HL-60/S4 treated with retinoic acid at 250 ng/mL for 4 days and 3 days (cell line): ENCODE results near the gene GLI1.

Experiments
- in situ Hi-C: fragments of 300-500 bp; cut with MboI; formaldehyde crosslinking; loops from 2 replicates; pipeline ENCODE4 v1.7.0; 2022; ENCODE audit warnings: low sequenced_read_pairs

Gene GLI1

GRCh38 chr12:57459055-57459749, 383 bp upstream of the GLI1 start:
- in situ Hi-C loops: loop anchor here (10.0 kb wide), 1 partner anchor 194 kb away; no protein-coding TSS in a partner anchor

GRCh38 chr12:57460468-57460784, 841 bp downstream of the GLI1 start:
- in situ Hi-C loops: no loop called here

GRCh38 chr12:57460841-57461275, 1.3 kb downstream of the GLI1 start:
- in situ Hi-C loops: no loop called here

GRCh38 chr12:57461276-57461916, 1.8 kb downstream of the GLI1 start:
- in situ Hi-C loops: no loop called here

- in situ Hi-C loops: no loop called here
Measured at GRCh38 chr12:57461917-57462250, 2.3 kb downstream of the GLI1 start.

- in situ Hi-C loops: no loop called here
Measured at GRCh38 chr12:57462251-57462911, 2.8 kb downstream of the GLI1 start.

- in situ Hi-C loops: no loop called here
Measured at GRCh38 chr12:57462912-57463253, 3.3 kb downstream of the GLI1 start.

GRCh38 chr12:57464569-57464968, 5.0 kb downstream of the GLI1 start:
- in situ Hi-C loops: no loop called here

GRCh38 chr12:57465030-57465746, 5.6 kb downstream of the GLI1 start:
- in situ Hi-C loops: no loop called here

GRCh38 chr12:57465747-57466505, 6.3 kb downstream of the GLI1 start:
- in situ Hi-C loops: no loop called here

GRCh38 chr12:57467212-57467874, 7.8 kb downstream of the GLI1 start:
- in situ Hi-C loops: no loop called here

- in situ Hi-C loops: no loop called here
Measured at GRCh38 chr12:57467915-57468314, 8.3 kb downstream of the GLI1 start.

- in situ Hi-C loops: no loop called here
Measured at GRCh38 chr12:57469296-57470164, 9.9 kb downstream of the GLI1 start.

- in situ Hi-C loops: no loop called here
Measured at GRCh38 chr12:57470286-57470969, 10.8 kb downstream of the GLI1 start.

- in situ Hi-C loops: no loop called here
Measured at GRCh38 chr12:57470970-57471656, 11.5 kb downstream of the GLI1 start.

GRCh38 chr12:57471661-57472060, 12.1 kb downstream of the GLI1 start:
- in situ Hi-C loops: no loop called here

GRCh38 chr12:57472391-57472790, 12.8 kb downstream of the GLI1 start:
- in situ Hi-C loops: no loop called here

- in situ Hi-C loops: no loop called here
Measured at GRCh38 chr12:57473392-57473791, 13.8 kb downstream of the GLI1 start.
